DMS153 treated with DMSO at 0.1 percent for 48 hours (cell line): Measurements from ENCODE around the gene TMUB1.
A peak's percentile ranks its signal among the peaks of the same experiment; 100 is the strongest.

Experiments used
- DNase-seq: peaks from one replicate; lab custom pipeline; 2025; ENCODE audit not compliant: unreplicated experiment; lab: John Stamatoyannopoulos, UW

TMUB1 gene

DNA sequence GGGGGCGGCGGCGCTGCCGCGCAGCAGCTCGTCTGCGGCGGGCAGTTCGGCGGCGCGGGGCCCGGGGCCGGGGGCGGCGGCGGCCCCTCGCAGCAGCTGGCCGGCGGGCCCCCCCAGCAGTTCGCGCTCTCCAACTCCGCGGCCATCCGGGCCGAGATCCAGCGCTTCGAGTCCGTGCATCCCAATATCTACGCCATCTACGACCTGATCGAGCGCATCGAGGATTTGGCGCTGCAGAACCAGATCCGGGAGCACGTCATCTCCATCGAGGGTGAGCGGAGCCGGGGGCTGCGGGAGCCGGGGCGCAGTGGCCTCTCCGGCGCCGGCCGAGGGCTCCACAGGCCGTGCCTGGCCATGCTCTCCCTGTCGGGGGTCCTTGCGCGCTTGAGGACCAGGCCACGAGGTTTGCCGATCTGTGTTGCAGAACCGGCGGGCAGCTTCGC lies 3.5 kb upstream of the TMUB1 start:
- DNase-seq, result no peak

DNA sequence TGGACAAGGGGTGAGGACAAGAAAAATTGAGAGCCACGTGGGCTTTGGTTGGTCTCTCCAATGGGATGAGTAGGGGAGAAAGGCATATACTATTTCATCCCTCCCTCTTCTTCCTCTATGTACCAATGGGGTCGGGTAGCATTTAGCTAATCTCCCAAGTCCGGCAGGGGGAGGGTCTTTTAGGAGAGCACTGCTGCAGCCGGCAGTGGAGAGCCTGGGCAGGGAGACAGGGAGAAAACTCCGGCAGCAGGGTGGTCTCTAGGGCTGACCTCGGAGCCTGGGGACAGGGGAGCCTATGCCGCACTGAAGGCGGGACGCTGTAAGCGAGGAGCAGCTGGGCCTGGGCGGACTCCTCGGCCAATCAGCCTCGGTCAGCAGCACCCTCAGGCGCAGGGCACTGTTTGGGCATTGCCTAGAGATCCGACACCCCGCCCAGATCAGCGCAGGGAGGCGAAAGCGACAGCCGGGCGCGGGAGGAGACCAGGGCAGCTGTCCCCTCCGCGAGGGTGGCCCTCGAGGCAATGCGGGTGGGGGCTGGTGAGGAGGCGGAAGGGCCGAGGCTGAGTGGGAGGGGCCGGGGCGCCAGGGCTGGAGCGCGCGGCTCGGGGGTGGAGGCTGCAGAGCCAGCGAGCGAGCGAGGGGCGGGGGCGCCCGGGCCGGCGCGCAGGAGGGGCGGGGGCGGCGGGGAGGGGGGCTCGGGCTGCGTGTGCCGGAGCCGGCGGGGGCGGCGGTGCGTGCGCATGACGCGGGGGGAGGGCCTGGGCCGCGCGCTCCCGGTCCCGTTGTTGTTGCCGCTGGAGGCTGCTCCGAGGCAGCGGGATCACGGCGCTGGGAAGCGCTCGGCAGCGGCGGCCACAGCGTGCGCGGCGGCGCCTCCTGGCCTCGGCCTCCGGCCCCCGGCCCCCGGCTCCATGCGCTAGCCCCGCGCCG lies 2.7 kb upstream of the TMUB1 start, which contains the start of gene AGAP3:
TSS of gene AGAP3 (plus strand) at position 785 of the 930 bp plus-strand sequence. CDS start 267 bp downstream, outside the sequence.
- peak; percentile 55 for DNase-seq

DNA sequence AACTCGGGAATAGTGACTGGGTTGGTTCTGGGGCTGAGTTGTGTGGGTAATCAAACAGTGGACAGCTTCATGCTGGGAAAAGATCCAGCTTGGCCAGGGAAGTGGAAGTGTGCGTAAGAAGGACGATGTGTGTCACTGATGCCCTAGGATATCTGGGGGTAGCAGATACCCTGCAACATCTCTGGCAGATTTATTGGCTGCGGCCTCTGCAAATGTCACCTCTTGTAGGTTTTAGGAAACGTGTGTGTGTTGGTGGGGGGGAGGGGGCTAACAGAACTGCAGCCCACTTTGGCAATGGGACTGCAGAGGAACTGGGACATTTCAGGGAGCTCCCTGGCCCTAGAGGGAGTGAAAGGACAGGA lies 2.0 kb upstream of the TMUB1 start:
- no peak for DNase-seq

DNA sequence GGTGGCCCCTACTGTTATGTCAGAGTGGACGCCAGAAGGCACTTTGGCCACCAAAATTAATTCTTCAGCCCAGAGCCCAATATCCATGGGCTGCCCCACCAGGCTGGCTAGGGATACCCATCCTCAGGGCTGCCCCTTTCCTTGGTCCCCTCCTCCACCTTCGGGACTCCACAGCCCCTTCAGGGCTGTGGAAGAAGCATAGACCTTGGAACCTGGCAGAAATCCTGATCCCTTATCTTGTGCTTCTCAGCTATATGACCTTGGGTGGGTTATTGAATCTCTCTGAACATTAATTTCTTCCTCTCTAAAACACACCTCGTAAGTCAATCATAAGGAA lies 499 bp upstream of the TMUB1 start:
- no peak for DNase-seq

DNA sequence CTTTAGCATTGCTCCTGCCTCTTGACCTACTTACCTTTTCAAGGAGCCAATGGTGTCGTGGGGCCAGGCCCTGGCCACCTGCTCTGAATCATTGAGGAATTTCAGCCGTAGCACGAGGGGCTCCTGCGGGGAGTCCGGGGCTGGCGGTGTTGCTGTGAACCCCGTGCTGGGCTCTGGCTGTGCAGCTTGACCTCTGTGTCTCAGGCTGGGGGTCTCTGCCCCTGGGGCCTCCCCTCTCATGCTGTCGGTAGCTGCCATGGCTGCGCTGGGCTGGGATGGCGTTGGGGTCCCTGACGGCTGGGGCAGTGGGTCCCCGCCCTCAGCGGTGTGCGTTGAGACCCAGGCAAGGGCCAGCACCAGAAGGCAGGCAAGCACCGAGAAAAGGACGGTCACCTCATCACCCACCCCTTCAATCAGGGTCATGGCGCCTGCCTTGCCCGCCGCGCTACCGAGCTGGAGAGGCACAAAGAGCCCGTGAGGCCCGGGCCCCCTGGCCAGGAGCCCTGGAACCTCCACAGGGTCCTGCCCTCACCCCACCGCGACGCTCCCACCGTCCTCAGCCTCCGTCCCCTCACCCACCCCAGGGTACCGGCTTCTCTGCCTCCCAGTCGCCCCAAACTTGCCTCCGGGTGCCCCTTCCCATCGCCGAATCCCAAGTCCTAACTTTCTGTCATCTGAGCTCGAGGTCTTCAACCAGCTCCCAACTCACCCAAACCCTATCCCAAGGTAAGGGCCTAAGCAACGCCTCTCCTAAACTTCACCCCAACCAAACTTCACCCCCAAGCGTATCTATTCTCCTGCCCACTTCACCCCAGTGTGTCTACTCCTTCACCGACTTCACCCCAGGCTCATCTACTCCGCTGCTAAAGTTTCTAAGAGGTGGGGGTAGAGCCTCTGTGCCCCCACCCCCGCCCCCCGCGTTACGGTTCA lies 887 bp downstream of the TMUB1 start:
- DNase-seq, result no peak

DNA sequence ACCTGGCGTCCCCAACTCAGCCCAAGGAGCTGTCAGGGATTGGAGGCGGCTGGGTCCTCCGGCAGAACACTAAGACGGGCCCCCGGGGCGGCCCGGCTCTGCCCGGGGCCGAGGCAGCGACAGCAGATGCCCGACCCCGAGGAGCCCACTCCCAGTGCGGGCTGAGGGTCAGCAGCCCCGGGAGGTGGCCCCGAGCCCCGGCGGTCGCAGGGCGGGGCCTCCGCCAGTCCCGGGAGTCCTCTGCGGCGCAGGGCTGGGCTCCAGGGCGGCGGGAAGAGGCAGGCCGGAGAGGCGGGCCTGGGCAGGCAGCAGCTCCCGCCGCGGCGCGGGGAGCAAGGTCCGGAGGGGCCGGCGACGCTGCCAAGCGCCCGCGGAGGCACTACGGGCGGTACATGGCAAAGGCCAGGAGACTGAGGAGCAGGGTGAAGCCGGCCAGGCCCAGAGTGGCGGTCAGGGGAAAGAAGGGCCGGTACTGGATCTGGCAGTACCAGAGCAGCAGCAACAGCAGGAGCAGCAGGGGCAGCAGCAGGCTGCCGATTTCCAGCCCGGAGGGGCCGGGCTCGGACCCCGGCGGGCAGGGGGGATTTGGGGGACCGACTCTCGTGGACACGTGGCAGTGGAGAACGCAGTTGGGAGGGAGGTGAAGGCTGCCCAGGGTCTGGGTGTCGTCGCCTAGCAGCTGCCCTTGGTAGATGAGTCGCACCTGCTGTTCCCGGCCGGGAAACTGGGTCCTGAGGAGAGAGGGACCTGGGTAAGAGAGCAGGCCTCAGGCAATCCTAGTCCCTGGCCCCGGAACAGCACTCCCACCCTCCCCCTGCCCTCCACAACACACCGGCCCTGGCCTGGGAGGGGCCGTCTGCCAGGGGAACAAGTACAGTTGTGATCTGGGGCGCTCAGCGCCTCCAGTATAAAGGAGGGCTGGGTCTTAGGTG lies 1.9 kb downstream of the TMUB1 start:
- DNase-seq, result no peak

DNA sequence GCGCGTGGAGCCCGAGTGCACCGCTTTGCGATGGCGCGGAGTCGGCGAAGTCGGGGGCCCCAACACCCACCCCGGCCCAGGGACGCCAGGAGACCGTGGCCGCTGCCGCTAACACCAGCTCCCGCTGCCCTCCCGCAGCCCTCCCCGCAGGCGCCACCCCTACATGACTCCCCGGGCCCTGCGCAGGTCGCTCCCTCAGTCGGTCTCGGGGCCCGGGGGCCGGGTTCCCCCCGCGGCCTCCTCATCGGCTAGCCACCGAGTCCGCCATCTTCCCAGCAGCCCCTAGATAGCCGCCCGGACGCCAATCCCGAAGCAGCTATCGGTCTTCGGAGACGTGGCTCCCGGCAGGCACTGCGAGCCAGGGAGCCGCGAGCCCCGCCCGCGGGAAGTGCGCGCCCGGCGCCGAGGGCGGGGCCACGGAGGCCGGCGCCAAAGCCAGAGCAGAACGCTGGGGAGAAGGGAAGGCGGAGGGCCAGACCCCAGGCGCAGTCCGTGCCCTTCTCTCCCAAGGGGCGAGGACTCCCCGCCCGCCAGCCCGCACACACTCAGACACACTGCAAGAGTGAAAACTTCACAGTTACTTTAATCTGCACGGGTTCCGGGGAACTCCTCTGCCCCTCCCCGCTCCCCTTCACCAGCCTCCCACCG lies 2.6 kb downstream of the TMUB1 start, which contains the start of gene FASTK:
TSS of gene FASTK (minus strand) at position 288 of the 648 bp plus-strand sequence. CDS start at position 245, 43 bp downstream.
- peak; percentile 76 for DNase-seq

DNA sequence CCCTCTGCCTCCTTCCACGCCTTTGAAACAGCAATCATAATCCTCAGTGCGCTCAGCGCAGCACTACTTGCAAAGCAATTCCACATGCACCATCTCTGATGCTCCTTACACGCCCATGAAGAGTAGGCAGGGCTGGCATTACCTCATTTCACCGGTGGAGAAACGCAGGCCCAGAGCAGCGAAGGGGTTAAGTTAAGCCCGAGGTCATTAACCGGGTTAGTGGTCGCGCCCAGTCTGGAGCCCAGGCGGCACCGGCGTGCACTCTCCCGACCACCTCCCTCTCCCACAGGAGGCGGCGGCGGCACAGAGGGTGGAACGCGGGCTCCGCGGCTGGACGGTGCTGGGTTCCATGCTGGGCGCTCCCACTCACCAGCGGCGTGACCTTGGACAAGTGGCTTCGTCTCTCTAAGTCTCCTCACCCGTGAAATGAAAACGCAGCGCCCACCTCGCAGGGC lies 3.2 kb downstream of the TMUB1 start:
- no peak for DNase-seq

DNA sequence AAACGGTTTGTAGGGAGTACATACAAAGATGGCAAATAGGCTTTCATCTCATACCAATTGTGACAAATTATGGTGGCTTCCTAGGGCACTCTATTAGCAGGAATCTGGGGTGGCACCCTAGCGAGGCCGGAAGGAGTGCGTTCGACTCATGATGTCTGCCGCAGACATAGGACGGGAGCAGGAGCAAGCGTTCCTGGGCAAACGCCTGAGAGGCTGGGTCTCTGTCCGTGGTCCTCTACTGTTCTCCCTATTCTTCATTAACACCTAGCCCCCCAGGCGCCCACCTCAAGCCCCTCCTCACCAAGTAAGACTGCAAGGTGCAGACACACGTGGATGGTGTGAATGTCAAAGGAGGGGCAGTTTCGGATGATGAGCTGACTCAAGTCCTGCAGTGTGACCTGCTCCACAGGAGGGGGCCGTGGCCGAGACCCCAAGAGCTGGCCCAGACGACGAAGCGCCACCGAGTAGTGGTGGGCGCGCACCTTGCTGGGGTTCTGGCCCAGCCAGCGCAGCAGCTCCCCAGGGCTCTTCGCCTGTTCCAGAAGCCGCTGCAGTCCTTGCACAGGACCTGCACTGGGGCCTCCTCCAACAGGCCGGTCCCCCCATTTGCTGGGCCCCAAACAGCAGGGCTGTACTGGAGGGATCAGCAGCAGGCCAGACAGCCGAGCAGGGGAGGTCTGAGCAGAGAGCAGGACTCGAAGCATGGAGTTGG lies 3.9 kb downstream of the TMUB1 start:
- no peak for DNase-seq

DNA sequence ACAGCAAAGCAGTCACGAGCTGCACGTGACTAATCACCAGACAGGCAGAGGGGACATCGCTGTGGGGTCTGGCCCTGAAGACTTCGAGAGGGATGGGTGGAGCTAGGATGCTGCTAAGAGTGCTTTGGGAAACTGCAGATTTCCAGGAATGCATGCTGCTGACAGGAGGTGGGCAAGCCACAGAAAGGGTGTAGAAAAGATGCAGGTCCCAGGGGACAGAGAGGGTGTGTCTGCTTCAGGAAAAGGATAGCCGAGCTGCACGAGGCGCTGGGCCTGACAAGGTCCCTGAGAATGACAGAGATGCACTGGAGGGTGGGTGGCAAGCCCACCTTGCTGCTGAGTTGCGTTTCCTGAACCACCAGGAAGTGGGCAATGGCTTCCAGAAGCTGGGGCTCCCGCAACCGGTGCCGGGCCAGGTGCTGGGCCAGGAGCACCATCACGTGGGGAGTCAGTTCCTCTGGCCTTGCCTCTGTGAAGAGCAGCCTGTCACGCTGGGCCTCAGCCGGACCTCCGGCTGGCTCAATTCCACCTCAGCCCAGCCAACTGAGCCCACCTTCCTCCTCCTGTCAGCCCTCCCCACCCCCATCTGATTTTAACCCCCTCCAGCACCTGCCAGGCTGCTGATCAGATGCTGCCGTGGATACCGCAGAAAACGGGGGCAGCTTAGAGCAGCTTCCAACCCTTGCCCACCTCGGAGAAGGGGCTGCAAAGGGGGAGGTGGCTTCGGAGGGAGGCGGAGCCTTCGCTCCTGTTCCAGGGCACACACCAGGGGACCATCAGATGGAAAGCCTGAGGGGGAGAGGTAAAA lies 4.9 kb downstream of the TMUB1 start:
- DNase-seq, result no peak

DNA sequence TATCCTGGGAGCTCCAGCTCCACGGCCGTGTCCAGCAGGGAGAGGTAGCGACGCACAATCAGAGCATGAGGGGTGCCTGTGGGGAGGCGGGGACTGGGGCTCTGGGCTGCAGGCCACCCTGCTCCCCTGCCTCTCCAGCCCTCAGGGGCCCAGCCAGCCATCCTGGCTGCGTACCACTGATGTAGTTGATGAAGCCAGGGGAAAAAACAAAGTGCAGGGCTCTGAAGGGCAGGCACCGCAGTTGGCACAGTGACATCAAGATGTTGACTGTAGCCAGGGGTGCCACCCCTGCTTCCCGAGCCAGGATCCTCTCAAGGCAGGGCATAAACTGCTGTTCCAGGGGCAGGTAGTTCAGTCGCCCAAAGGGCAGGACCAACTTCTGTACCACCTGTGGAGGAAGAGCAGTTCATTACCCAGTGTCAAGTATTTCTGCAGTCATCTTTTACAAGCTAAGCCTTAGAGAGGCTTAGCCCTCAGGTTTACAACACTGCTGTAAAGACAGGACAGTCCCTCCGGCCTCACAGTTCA lies 5.5 kb downstream of the TMUB1 start:
- DNase-seq, result no peak

DNA sequence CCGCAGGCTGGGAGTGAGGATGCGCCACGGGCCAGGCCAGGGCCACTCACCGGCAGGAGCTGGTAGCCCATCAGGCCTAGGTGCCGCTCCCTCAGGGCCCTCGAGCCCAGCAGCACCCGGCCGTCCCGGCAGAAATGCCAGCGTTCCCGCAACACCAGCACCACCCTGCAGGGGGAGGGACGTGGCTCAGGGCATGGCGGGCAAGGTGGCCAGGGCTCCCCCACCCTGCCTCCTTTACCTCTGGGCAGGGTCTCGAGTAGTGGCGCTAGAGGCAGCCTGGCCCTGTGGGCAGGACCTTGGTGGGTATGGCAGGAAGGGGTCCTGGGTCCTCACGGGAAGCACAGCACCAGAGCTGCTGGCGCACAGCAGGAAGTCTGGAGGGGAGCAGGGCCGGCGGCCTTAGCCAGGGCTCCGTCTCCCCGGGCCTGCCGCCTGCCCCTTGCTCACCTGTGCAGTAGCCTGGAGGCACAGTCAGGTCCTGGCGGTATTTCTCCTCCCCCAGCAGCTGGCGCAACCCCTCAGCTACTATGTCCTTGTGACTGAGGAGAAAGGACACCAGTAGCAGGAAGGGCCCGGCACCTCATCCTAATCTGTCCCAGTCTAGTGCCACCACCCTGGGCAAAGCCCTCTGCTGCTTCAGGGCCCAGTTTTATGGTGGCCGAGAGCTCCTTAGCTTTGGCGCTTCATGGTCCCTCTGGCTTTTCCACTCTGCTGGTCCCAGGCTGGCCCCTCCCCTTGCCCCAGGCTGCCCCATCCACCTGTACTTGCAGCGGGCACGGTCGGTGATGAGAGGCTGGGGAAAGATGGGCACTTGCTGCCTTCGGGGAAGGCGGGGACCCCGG lies 6.2 kb downstream of the TMUB1 start:
- DNase-seq, result no peak

DNA sequence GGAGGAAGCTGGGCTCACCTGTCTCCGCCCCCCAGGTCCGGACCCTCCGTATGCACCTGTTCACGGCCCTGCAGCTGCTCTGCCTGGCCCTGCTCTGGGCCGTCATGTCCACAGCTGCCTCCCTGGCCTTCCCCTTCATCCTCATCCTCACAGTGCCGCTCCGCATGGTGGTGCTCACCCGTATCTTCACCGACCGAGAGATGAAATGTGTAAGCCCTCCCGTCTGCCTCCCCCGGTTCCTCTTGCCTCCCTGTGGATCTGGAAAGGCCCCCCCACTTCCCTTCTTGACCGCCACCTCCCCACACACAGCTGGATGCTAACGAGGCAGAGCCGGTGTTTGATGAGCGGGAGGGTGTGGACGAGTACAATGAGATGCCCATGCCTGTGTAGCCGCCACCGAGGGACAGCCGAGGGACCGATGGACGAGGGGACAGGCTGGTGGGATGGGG lies 7.3 kb downstream of the TMUB1 start:
- DNase-seq, result no peak

DNA sequence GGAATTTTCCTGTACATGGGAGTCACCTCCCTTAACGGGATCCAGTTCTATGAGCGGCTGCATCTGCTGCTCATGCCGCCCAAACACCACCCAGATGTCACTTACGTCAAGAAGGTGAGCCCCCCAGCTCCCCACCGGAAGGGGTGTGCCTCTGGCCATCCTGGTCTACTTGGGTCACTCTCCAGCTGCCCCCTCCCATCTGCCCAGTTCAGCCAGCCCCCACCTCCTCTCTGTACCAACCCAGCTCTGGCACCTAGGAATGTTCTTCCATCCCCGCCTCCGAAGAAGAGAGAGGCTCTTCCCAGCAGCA lies 7.7 kb downstream of the TMUB1 start:
- no peak for DNase-seq

DNA sequence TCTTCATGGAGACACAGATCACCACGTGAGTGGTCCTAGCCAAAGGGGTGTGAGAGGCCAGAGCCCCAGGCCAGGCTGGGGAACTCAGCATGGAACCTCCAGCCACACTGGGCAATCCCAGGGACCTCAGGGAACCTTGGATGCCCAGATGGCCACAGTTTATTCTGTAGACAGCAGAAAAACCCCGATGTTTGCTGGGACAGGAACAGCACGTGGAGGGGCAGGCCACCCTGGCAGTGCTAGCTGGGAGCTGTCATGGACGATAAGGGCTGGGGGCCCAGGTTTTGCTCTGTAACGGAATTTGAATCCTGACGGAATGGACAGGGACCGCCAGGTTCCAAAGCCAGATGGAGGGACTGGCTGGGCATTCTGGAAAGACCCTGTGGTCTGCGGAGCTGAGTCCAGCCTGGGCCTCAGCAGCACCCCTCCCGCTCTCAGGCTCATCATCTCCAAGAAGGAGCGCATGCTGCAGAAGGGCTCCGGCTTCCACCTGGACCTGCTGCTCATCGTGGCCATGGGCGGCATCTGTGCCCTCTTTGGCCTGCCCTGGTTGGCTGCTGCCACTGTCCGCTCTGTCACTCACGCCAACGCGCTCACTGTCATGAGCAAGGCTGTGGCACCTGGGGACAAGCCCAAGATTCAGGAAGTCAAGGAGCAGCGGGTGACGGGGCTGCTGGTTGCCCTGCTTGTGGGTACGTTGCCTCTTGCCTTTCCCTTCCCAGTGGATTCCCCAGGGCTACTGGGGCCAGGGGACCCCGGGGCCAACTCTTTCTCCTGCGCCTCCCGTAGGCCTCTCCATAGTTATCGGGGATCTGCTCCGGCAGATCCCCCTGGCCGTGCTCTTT lies 8.3 kb downstream of the TMUB1 start:
- DNase-seq, result no peak

DNA sequence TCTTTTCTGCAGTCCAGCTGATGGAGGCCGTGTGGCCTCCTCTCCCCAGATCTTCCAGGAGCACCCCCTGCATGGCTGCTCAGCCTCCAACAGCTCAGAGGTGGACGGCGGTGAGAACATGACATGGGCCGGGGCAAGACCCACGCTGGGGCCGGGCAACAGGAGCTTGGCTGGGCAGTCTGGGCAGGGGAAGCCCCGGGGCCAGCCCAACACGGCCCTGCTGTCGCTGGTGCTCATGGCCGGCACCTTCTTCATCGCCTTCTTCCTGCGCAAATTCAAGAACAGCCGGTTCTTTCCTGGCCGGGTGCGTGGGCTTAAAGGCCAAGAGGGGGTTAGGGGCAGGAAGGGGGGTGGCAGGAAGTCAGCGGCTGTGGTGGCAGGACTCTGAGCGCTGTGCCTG lies 9.3 kb downstream of the TMUB1 start:
- DNase-seq, result no peak
